ENCODE results near the gene FCRLA.

DNA sequence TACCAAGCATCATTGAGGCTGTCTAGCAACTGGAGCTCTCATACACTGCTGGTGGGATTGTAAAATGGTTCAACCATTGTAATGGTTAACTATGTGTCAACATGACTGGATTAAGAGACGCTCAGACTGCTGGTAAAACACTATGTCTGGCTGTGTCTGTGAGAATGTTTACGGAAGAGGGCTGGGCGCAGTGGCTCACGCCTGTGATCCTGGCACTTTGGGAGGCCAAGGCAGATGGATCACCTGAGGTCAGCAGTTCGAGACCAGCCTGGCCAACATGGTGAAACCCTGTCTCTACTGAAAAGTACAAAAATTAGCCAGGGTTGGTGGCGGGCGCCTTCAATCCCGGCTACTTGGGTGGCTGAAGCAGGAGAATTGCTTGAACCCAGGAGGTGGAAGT, 4.8 kb upstream of the FCRLA start:
- TF ChIP-seq, protein P1, sequence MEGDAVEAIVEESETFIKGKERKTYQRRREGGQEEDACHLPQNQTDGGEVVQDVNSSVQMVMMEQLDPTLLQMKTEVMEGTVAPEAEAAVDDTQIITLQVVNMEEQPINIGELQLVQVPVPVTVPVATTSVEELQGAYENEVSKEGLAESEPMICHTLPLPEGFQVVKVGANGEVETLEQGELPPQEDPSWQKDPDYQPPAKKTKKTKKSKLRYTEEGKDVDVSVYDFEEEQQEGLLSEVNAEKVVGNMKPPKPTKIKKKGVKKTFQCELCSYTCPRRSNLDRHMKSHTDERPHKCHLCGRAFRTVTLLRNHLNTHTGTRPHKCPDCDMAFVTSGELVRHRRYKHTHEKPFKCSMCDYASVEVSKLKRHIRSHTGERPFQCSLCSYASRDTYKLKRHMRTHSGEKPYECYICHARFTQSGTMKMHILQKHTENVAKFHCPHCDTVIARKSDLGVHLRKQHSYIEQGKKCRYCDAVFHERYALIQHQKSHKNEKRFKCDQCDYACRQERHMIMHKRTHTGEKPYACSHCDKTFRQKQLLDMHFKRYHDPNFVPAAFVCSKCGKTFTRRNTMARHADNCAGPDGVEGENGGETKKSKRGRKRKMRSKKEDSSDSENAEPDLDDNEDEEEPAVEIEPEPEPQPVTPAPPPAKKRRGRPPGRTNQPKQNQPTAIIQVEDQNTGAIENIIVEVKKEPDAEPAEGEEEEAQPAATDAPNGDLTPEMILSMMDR (IDR thresholded peaks at IDR 0.05), result no peak
- TF ChIP-seq EP300 (IDR thresholded peaks at IDR 0.05) (no peak), POLR2A (IDR thresholded peaks at IDR 0.05) (no peak)
